ENCODE results near the gene TNXB. TPM values are rescaled to one million over a fixed set of nuclear protein-coding genes. Genes with fewer than 3 reads are reported as not detected.
"Not testable (repeated sequence)": the region's sequence is repeated elsewhere in the genome, so short reads cannot be mapped to it uniquely, and the experiment has no call there.

Gene TNXB
- total and polyA plus RNA-seq, 4 donors = 21.3 to 117 (median 78.3) TPM

GRCh38 chr6:32029553-32029952, 79.6 kb downstream of the TNXB start:
- not testable (repeated sequence) for ATAC-seq (ENCODE audit: insufficient read depth, low FRiP score); DNase-seq
- 90 to 92% methylated on average over 7 to 8 of the region's 14 CpGs for WGBS, 2 donors

GRCh38 chr6:32028631-32029030, 80.5 kb downstream of the TNXB start:
- DNase-seq = not testable (repeated sequence)

More at GRCh38 chr6:32029553-32029952, 79.6 kb downstream of the TNXB start:
- not testable (repeated sequence) for H3K4me3 ChIP-seq; H3K27me3 ChIP-seq (ENCODE audit: control insufficient read depth in 3 of 3, insufficient read depth in 3 of 3, low read length in 2 of 3); H3K36me3 ChIP-seq (ENCODE audit: control insufficient read depth in 4 of 4, insufficient read depth in 4 of 4, low read length in 4 of 4); H3K4me1 ChIP-seq (ENCODE audit: control insufficient read depth in 5 of 5, insufficient read depth in 5 of 5, low read length in 5 of 5); H3K9ac ChIP-seq (ENCODE audit: insufficient read depth in 1 of 2, low read length in 2 of 2); H3K9me3 ChIP-seq (ENCODE audit: control insufficient read depth in 4 of 4, insufficient read depth in 3 of 4, low read length in 3 of 4); H3K27ac ChIP-seq (ENCODE audit: low read depth in 1 of 2, low read length in 1 of 2)

GRCh38 chr6:32022100-32022499, 87.0 kb downstream of the TNXB start:
- WGBS, 2 donors = no CpG with 5 or more reads among the region's 10 CpGs
- ATAC-seq (ENCODE audit: insufficient read depth, low FRiP score) = not testable (repeated sequence)

More at GRCh38 chr6:32028631-32029030, 80.5 kb downstream of the TNXB start:
- not testable (repeated sequence) for H3K36me3 ChIP-seq (ENCODE audit: control insufficient read depth in 4 of 4, insufficient read depth in 4 of 4, low read length in 4 of 4); ATAC-seq (ENCODE audit: insufficient read depth, low FRiP score); H3K27me3 ChIP-seq (ENCODE audit: control insufficient read depth in 3 of 3, insufficient read depth in 3 of 3, low read length in 2 of 3); H3K27ac ChIP-seq (ENCODE audit: low read depth in 1 of 2, low read length in 1 of 2); H3K4me1 ChIP-seq (ENCODE audit: control insufficient read depth in 5 of 5, insufficient read depth in 5 of 5, low read length in 5 of 5); H3K4me3 ChIP-seq; H3K9me3 ChIP-seq (ENCODE audit: control insufficient read depth in 4 of 4, insufficient read depth in 3 of 4, low read length in 3 of 4); H3K9ac ChIP-seq (ENCODE audit: insufficient read depth in 1 of 2, low read length in 2 of 2)
- WGBS, 2 donors = 87 to 89% methylated on average over 6 to 7 of the region's 10 CpGs

GRCh38 chr6:32014547-32014946, 94.6 kb downstream of the TNXB start, which contains the start of gene C4B:
Gene C4B, plus strand, starts transcription at chr6:32014795. Its CDS starts 51 bp downstream, at chr6:32014846.
- H3K9ac ChIP-seq (ENCODE audit: insufficient read depth in 1 of 2, low read length in 2 of 2); ATAC-seq (ENCODE audit: insufficient read depth, low FRiP score); H3K27me3 ChIP-seq (ENCODE audit: control insufficient read depth in 3 of 3, insufficient read depth in 3 of 3, low read length in 2 of 3); H3K36me3 ChIP-seq (ENCODE audit: control insufficient read depth in 4 of 4, insufficient read depth in 4 of 4, low read length in 4 of 4); DNase-seq; H3K9me3 ChIP-seq (ENCODE audit: control insufficient read depth in 4 of 4, insufficient read depth in 3 of 4, low read length in 3 of 4); H3K4me3 ChIP-seq; H3K4me1 ChIP-seq (ENCODE audit: control insufficient read depth in 5 of 5, insufficient read depth in 5 of 5, low read length in 5 of 5); H3K27ac ChIP-seq (ENCODE audit: low read depth in 1 of 2, low read length in 1 of 2): not testable (repeated sequence)
- WGBS, 2 donors = no CpG with 5 or more reads among the region's 6 CpGs

More at GRCh38 chr6:32022100-32022499, 87.0 kb downstream of the TNXB start:
- H3K27me3 ChIP-seq (ENCODE audit: control insufficient read depth in 3 of 3, insufficient read depth in 3 of 3, low read length in 2 of 3); H3K4me3 ChIP-seq; H3K4me1 ChIP-seq (ENCODE audit: control insufficient read depth in 5 of 5, insufficient read depth in 5 of 5, low read length in 5 of 5); H3K27ac ChIP-seq (ENCODE audit: low read depth in 1 of 2, low read length in 1 of 2); DNase-seq; H3K9ac ChIP-seq (ENCODE audit: insufficient read depth in 1 of 2, low read length in 2 of 2); H3K36me3 ChIP-seq (ENCODE audit: control insufficient read depth in 4 of 4, insufficient read depth in 4 of 4, low read length in 4 of 4); H3K9me3 ChIP-seq (ENCODE audit: control insufficient read depth in 4 of 4, insufficient read depth in 3 of 4, low read length in 3 of 4): not testable (repeated sequence)

- not testable (repeated sequence) for H3K4me1 ChIP-seq (ENCODE audit: control insufficient read depth in 5 of 5, insufficient read depth in 5 of 5, low read length in 5 of 5); H3K27ac ChIP-seq (ENCODE audit: low read depth in 1 of 2, low read length in 1 of 2); H3K9me3 ChIP-seq (ENCODE audit: control insufficient read depth in 4 of 4, insufficient read depth in 3 of 4, low read length in 3 of 4); H3K4me3 ChIP-seq; H3K9ac ChIP-seq (ENCODE audit: insufficient read depth in 1 of 2, low read length in 2 of 2); H3K27me3 ChIP-seq (ENCODE audit: control insufficient read depth in 3 of 3, insufficient read depth in 3 of 3, low read length in 2 of 3); H3K36me3 ChIP-seq (ENCODE audit: control insufficient read depth in 4 of 4, insufficient read depth in 4 of 4, low read length in 4 of 4); ATAC-seq (ENCODE audit: insufficient read depth, low FRiP score); DNase-seq
- no CpG with 5 or more reads among the region's 5 CpGs for WGBS, 2 donors
Measured at GRCh38 chr6:32013738-32014137, 95.4 kb downstream of the TNXB start.

GRCh38 chr6:32012941-32013617, 96.1 kb downstream of the TNXB start:
- 86 to 96% methylated on average over 8 to 17 of the region's 17 CpGs for WGBS, 2 donors
- H3K27ac ChIP-seq (ENCODE audit: low read depth in 1 of 2, low read length in 1 of 2); H3K36me3 ChIP-seq (ENCODE audit: control insufficient read depth in 4 of 4, insufficient read depth in 4 of 4, low read length in 4 of 4); H3K9me3 ChIP-seq (ENCODE audit: control insufficient read depth in 4 of 4, insufficient read depth in 3 of 4, low read length in 3 of 4); H3K9ac ChIP-seq (ENCODE audit: insufficient read depth in 1 of 2, low read length in 2 of 2); H3K4me3 ChIP-seq; H3K27me3 ChIP-seq (ENCODE audit: control insufficient read depth in 3 of 3, insufficient read depth in 3 of 3, low read length in 2 of 3); ATAC-seq (ENCODE audit: insufficient read depth, low FRiP score); H3K4me1 ChIP-seq (ENCODE audit: control insufficient read depth in 5 of 5, insufficient read depth in 5 of 5, low read length in 5 of 5): not testable (repeated sequence)
- peak in 2 of 3 donors; percentile 16 to 22 for DNase-seq

- not testable (repeated sequence) for H3K27me3 ChIP-seq (ENCODE audit: control insufficient read depth in 3 of 3, insufficient read depth in 3 of 3, low read length in 2 of 3); H3K4me1 ChIP-seq (ENCODE audit: control insufficient read depth in 5 of 5, insufficient read depth in 5 of 5, low read length in 5 of 5); DNase-seq; H3K9me3 ChIP-seq (ENCODE audit: control insufficient read depth in 4 of 4, insufficient read depth in 3 of 4, low read length in 3 of 4); H3K27ac ChIP-seq (ENCODE audit: low read depth in 1 of 2, low read length in 1 of 2); H3K9ac ChIP-seq (ENCODE audit: insufficient read depth in 1 of 2, low read length in 2 of 2); H3K4me3 ChIP-seq; H3K36me3 ChIP-seq (ENCODE audit: control insufficient read depth in 4 of 4, insufficient read depth in 4 of 4, low read length in 4 of 4); ATAC-seq (ENCODE audit: insufficient read depth, low FRiP score)
- 82% methylated on average over 14 to 20 of the region's 27 CpGs for WGBS, 2 donors
Measured at GRCh38 chr6:32010856-32011530, 98.1 kb downstream of the TNXB start.

GRCh38 chr6:32009537-32009936, 99.6 kb downstream of the TNXB start:
- ATAC-seq (ENCODE audit: insufficient read depth, low FRiP score); DNase-seq; H3K4me3 ChIP-seq; H3K4me1 ChIP-seq (ENCODE audit: control insufficient read depth in 5 of 5, insufficient read depth in 5 of 5, low read length in 5 of 5); H3K36me3 ChIP-seq (ENCODE audit: control insufficient read depth in 4 of 4, insufficient read depth in 4 of 4, low read length in 4 of 4); H3K9ac ChIP-seq (ENCODE audit: insufficient read depth in 1 of 2, low read length in 2 of 2); H3K27me3 ChIP-seq (ENCODE audit: control insufficient read depth in 3 of 3, insufficient read depth in 3 of 3, low read length in 2 of 3); H3K27ac ChIP-seq (ENCODE audit: low read depth in 1 of 2, low read length in 1 of 2); H3K9me3 ChIP-seq (ENCODE audit: control insufficient read depth in 4 of 4, insufficient read depth in 3 of 4, low read length in 3 of 4): not testable (repeated sequence)
- WGBS, 2 donors = 66 to 90% methylated on average over 2 to 5 of the region's 12 CpGs

All from lung (tissue), 10 donors.